NCI-H128 (cell line): Measurements from ENCODE around the gene KRT26.
"Not testable (repeated sequence)": the region's sequence is repeated elsewhere in the genome, so short reads cannot be mapped to it uniquely, and the experiment has no call there.

Experiments used
- DNase-seq: peaks from one replicate; lab custom pipeline; 2025; ENCODE audit not compliant: unreplicated experiment; lab: John Stamatoyannopoulos, UW

The KRT26 gene

DNA sequence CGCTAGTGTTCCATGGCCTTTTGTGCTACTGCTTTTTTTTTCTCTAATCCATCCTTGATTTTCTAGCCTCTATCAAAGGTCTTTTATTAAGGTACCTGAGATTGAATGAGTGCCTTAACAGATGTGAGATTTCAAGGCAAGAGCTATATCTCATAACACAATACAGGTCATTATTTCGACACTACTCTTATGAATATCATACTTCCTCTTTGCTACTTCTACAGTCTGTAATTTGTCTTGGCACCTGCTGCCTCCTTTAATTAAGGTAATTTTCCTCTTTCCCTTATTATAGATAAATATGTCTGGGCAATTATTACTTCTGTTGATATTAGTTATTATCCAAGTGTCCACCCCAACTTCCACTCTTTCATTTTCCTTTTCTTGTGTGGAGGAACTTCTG lies 22.5 kb upstream of the KRT26 start:
- no peak for DNase-seq

GRCh38 chr17:40793832-40794231 lies 21.8 kb upstream of the KRT26 start:
- no peak for DNase-seq

DNA sequence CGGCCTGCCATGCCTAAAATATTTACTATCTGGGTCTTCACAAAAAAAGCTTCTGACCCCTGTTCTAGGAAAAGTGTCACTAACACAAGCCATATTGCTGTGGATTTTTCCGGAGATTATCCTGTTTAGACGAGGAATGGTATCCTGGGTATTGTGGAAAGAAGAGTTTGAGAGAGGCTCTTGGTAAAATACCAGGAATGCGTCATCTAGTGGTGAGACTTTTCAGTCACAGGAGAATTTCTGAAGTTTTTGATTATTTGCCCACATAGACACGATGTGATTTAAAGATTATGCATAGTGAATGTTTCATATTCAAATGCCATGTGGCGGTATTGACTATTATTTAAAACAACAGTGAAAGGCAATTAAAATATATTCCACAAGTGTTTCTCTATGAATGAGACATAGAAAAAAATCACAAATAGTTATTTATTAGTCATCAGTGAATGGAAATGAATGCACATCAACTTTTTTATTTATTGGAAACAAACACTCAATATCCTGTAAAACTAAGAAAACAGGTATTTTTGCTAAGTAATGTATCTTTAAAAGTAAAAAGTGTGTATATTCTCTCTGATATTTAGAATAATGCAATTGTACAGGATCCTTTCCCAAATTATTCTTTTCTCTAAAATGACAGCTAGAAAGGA lies 19.9 kb upstream of the KRT26 start:
- no peak for DNase-seq

- DNase-seq: no peak
These were observed 19.1 kb upstream of the KRT26 start for GRCh38 chr17:40791111-40791510.

DNA sequence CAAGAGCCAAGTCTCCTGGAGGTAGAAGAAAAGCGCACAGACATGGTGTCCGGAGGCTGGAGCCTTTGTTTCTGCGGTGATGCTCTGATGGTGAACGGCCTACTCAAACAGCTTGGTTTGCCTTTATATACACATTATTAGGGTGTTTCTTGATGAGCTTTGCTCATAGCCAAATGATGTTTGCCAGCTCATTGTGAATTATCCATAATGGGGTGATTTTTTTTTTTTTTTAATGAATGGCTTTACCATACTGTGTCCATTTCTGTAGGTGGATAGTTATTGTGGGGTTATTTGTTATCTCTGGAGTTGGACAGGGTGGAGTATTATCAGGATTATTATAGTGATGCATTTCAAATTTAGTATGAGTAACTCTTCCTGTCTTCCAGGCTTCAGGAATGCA lies 10.4 kb upstream of the KRT26 start, which contains the start of gene KRT27:
Gene KRT27, minus strand, starts transcription at position 101 of the 400 bp plus-strand sequence. Its CDS starts 57 bp downstream, at position 44.
- no peak for DNase-seq

DNA sequence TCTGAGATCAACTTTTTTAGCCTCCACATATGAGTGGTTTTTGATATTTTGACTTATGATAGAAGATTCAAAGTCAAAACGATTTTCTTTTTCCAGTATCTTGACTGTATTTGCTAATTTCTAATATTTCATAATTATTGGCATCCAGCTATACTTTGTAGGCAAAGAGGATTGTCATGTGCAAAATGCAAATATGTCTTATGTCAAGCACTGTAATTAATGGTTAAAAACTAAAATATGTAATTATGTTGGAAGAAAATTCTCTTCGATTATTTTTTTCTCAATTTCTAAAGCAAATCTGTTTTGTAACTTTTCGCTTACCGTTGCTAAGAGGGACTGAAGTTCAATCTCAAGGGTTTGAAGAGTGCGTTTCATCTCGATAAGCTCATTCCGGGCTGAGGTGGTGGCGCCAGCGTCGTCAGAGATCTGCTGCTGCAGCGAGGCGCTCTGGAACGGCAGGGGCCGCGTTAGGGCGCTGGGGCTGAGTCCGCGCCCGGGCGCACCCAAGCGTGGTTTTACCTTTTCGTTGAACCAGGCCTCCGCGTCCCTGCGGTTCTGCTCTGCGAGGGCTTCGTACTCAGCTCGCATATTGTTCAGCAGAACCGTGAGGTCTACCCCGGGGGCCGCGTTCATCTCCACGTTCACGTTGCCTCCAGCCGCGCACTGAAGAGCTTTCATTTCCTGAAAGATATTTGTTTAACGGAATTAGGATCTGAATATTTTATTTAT lies 7.3 kb upstream of the KRT26 start:
- DNase-seq: no peak

DNA sequence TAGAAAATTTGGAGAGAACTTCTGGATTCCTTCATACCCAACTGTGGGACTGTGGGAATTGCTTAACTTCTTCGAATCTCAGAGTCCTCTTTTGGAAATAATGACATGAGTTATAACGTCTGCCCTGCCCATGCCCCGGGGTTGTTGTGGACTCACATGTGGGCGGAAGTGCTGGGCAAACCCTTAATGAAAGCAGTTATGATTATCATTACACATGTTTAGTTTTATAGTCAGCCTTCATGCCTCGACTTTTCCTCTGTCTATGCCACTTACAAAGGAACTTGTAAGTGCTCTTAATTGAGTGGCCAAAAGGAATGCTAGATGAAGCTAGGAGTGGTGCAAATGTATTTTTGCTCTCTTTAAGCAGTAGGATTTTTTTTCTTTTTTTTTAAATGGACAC lies 6.5 kb upstream of the KRT26 start:
- DNase-seq: no peak

- no peak for DNase-seq
These were observed 6.0 kb upstream of the KRT26 start for GRCh38 chr17:40777971-40778370.

DNA sequence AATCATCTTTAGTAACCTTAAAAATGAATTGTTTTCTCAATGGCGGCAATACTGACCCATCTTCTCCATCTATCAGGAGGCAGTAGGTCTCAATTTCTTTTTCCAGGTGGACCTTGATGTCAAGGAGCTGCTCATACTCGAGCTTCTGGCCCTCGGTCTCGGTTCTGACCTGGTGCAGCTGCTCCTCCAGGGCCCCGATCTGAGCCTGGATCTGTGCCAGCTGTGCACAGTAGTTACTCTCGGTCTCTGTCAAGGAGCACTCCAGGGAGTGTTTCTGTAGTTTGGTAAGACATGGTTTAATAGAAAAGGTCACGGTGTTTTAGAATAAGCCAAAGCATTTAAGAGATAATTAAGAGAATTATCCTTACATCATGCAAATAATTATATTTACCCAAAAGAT lies 5.5 kb upstream of the KRT26 start:
- no peak for DNase-seq

GRCh38 chr17:40775945-40776344 lies 3.9 kb upstream of the KRT26 start:
- no peak for DNase-seq

DNA sequence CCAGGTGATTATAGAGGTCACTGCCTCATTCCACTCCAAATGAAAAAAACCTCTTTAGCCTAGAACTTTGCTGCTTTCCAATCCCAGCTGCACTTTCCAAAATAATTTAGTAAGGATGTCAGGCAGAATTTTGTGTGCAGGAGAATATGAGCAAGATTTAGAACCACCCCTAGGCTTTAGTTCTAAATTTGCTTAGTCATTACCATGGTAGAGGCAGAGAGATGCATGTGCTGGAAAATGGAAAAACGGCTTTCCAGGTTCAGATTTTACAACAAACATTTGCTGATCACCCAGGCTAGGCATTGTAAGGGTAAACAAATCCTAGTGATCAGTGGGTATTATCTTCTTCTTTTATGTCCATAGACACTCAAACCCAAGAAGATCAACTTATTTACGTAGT lies 6.3 kb downstream of the KRT26 start:
- no peak for DNase-seq

- DNase-seq: no peak
These were observed 8.2 kb downstream of the KRT26 start for GRCh38 chr17:40763752-40764151.

DNA sequence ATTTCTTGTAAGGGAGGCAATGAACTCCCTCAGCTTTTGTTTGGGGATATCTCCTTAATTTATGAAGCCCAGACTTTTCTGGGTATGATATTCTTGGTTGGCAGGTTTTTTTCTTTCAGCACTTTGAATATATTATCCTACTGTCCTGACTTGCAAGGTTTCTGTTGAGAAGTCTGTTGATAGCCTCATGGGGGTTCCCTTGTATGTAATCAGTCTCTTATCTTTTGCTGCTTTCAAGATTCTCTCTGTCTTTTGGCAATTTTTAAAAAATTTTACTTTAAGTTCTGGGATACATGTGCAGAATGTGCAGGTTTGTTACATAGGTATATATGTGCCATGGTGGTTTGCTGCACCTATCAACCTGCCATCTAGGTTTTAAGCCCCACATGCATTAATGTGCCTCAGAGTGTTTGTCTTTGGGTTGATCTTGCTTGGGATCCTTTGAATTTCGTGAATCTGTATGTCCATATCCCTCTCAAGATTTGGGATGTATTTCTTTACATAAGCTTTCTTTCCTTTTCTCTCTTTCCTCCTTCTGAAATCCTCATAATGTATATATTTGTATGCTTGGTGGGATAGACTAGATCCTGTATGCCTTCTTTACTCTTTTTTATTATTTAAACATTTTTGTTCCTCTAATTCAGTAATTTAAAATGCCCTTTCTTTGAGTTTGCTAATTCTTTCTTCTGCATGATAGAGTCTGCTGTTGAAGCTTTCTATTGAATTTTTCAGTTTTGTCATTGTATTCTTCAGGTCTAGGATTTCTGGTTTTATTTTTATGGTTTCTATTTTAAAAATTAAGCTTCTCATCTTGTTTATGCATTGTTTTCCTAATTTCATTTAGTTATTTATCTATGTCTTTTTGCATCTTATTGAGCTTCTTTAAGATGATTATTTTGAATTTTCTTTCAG lies 11.6 kb downstream of the KRT26 start:
- DNase-seq: no peak

GRCh38 chr17:40755231-40755630 lies 16.8 kb downstream of the KRT26 start, which contains the start of gene KRT25:
Gene KRT25 (minus strand): TSS chr17:40755331. CDS start chr17:40755271, 60 bp downstream.
- DNase-seq: no peak

- no peak for DNase-seq
These were observed 18.2 kb downstream of the KRT26 start for GRCh38 chr17:40753804-40754203.

- no peak for DNase-seq
These were observed 20.9 kb downstream of the KRT26 start for GRCh38 chr17:40751065-40751464.

DNA sequence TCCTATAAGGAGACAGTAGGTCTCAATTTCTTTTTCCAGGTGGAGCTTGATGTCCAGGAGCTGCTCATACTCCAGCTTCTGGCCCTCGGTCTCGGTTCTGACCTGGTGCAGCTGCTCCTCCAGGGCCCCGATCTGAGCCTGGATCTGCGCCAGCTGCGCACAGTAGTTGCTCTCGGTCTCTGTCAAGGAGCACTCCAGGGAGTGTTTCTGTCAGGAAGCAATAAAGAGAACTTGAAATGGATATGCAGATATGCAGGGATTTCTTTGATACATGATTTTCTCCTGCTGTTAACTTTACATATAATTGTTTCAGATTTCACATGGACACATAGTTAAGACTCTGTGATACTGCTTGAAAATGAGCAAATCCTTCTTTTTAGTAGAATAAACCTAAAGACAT lies 21.6 kb downstream of the KRT26 start:
- DNase-seq: no peak

GRCh38 chr17:40748666-40749065 lies 23.3 kb downstream of the KRT26 start:
- DNase-seq: not testable (repeated sequence)

DNA sequence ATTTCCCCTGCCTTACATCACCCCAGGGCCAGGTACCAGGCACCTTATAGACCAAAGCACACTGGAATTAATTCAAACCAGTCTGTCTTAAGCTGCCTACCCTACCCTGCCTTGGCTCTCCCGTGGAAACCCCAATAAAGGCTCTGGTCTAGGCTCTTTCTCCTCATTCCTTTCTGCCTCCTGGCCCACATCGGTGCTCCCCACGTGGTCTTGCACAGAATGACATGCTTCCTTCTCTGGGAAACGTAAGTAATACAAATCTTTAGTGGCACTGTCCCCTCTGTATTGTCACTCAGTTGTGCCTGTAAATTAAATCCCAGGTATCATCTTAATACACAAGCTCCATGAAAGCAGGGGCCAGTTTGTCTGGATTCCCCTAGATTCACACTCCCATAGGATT lies 33.4 kb downstream of the KRT26 start:
- no peak for DNase-seq

GRCh38 chr17:40735016-40735415 lies 37.0 kb downstream of the KRT26 start:
- DNase-seq: no peak

GRCh38 chr17:40734018-40734417 lies 38.0 kb downstream of the KRT26 start:
- no peak for DNase-seq

GRCh38 chr17:40730970-40731369 lies 41.0 kb downstream of the KRT26 start:
- DNase-seq: no peak
